NCI-H345 treated with DMSO at 0.1 percent for 48 hours (cell line): ENCODE results near the gene MRRF.

Source experiments
- DNase-seq: peaks from one replicate; lab custom pipeline; 2025; ENCODE audit not compliant: unreplicated experiment; lab: John Stamatoyannopoulos, UW

The MRRF gene

DNA sequence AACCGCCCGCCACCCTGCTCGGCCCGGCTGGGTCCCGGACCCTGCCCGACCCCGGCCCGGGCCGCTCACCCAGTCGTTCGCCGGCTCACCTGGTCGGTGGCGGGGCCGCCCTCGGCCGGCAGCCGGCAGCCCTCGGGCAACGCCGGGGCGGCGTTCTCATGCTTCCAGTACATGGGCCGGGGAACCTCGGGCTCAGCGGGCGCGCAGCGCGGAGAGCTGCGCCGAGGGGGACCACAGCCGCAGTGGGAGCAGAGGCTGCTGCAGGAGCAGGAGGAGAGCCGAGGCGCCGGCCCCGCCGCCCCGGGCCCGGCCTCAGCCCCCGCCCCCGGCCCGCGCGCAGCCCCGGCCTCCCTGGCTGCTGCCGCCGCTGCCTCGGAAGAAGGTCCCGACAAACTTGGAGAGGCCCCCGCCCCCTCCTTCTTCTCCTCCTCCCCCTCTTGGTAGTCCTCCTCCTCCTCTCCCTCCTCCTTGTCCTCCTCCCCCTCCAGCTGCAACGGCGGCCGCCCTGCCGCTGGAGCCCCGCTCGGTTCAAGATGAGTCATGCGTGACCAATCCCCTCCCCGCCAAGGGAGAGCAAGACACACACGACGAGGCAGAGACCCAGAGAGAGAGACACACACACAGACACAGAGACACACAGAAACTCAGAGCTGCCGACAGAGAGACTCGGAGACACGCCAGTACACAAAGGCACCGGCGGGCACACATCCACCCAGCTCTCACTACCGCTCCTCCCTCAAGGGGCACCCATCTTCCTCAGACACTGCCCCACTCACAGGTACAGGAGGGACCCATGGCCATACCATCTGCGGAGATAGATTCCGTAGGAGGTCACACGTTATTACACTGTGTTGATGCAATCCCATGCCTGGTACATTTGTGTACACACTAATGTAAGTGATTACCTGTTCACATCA, 35.9 kb upstream of the MRRF start, which contains the start of gene LHX6:
LHX6 (minus strand) TSS at position 390 of the 917 bp plus-strand sequence; CDS start at position 173, 217 bp downstream.
- DNase-seq: no peak

DNA sequence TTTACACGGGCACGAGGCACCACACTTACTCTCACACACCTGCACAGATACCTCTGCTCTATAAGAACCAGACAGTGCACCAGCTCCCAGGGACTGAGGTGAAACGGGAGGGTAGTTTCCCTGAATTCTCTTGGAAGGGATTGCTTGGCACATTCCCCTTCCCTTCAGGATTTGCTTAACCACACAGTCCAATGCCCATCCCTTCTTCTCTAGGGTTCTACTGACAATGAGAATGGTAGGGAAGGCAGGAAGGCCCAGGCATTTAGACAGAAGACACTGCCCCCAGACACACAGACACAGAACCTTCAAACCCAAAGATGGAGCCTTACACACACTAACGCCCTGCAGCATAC, 35.2 kb upstream of the MRRF start:
- no peak for DNase-seq

DNA sequence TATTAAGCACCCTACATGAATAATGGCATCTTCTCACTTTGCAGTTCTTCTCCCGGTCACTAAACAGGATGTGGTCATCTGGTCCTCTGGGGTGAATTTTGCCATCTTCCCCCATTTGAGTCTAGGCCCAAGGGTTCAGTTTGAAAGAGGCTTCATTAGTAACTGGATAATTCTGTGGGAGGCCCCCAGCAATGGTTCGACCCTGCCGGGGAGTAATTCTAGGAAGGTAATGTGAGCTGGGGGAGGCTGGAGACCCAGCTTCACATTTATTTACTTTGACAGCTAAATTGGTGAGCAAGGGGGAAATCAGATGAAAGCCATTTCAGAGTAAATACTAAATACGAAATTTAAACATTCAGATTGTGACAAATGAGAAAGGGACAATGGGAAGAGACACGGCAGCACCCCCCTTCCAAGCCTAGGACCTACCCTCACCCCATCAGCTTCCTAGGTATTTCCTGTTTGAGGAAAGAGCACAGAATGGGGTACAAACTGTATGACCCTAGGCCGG, 31.8 kb upstream of the MRRF start:
- no peak for DNase-seq

DNA sequence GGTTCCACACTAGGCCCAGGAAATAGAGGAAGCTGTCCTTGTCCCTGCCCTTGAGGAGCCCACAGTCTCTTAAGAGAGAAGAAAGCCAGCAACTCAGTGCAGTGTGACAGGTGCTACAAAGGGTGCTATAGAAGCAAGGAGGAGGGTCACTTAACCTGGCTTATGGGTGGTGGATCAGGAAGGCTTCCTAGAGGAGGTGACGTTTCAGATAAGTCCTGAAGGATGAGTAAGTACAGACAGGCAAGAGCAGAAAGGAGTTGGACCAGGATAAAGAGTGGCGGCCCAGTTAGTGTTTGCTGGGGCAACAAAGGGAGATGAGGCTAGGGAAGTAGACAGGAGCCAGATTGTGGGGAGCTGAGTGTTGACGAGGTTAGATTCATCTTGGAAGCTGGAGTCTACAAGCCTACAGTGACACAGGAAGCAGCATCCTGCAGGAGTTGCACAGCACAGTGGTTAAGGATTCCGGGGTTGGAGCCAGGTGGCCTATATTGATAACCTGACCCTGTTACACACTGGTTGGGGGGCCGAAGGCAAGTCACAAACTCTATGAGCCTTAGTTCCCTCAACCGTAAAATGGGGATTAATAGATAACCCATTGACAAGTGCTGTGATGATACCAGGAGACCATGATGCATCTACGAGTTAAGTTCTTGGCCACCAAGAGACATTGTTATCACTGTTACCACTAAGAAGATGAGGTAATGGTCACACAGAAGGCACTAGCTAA, 30.5 kb upstream of the MRRF start:
- no peak for DNase-seq

DNA sequence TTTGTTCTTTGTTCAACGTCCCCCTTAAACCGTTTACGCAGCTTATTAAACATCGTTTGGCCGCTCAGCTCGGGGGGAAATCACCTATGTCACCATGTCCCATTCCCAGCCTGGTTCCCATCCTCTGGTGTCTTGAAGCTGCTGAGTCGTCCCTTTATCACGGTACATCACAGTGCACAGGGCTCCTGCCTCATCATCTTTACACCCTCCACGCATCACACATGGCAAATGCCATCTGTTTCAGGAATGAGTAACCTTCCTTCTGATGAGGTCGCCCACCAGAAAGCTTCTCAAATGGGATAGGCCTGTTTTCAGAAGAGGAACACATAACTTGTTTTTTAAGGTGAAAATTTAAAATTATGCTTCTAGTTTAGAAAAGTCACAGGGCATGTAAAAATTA, 28.0 kb upstream of the MRRF start:
- no peak for DNase-seq

DNA sequence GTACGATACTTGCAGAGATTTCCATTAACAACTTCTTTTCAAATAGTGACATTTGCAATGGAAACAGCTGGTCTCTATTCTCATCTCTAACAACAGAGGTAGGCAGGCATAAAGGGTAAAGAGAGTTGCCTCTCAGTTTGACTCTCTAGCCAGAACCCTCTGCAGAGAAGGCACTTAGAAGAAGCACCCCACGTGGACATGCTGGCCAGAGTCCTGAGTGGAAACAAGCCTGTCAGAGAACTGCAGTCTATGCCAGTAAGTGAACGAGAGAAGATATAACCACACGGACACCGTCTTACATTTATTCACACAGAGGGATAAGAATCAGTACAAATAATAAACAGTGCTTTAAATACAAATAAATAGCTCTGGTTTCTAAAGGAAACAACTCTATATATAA, 25.0 kb upstream of the MRRF start:
- DNase-seq: no peak

DNA sequence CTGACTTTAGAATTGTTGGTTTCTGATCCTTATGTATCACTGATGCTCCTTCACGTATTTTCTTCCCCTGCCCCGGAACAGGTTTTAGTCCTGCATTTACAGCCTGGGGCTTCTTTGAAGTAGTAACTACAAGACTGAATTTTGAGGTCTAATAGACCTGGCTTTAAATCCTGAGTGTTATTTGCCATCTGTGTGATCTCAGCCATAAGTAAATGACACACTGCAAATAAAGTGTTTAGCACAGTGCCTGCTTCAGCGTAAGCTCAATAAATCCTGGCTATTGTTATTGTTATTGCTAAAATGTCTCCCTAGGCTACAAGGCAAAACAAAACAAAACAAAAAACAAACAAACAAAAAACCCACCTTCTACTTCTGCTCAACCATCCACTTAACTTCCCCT, 20.3 kb upstream of the MRRF start:
- no peak for DNase-seq

DNA sequence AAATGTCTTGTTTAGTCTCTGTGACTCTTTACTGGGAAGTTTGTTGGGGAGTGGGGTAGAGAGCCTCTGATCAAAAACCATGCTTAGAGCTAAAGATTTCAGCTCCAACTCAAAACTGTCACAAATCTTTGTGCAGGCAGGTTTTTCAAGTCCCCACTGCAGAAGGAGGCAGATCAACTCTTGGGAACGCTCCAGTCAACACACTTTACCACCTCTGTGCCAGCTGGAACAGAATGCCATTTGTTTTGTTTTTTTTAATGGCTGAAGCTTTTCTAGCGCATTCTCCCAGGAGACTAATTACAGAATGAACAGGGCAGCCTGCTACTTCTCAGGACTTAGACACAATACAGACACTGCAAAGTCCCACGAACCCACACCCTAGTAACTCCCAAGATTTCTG, 18.0 kb upstream of the MRRF start:
- DNase-seq: no peak

DNA sequence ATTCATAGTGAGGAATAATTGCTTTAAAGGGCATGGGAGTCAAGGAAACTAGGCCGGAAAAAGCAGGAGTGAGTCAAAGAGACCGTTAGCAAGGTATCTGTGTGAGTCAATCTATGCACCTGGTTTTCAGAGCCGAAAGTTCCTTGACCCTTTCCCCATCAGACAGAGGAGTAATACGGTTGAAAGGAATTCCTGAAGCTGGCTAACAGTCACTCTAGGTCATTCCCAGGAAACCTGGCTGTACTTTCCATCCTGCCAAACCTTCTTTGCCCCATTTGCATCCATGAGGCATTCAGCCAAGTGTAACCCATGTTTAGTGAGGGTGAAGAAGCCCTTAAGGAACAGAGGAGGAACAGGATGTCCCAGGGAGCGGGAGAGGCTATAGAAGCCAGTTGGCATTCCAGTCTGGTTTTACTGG, 16.2 kb upstream of the MRRF start:
- no peak for DNase-seq

DNA sequence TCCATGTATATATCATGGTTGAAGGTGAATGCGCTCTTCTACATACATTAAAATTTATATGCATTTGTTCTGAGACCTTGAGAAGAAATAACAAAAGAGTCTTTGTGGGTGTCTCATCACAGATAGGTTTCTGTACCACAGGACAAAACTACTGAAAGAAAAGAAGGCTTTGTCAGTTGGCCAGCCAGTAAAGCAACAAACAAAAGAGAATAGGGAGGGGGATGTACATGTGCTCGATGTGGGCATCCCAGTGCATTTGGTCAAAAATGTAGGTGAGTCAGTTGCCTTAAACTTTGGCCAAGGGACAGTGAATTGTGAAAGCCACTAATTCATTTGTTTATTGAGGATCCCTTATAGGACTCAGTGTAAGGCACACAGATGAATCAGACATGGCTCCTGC, 13.3 kb upstream of the MRRF start:
- DNase-seq: no peak

DNA sequence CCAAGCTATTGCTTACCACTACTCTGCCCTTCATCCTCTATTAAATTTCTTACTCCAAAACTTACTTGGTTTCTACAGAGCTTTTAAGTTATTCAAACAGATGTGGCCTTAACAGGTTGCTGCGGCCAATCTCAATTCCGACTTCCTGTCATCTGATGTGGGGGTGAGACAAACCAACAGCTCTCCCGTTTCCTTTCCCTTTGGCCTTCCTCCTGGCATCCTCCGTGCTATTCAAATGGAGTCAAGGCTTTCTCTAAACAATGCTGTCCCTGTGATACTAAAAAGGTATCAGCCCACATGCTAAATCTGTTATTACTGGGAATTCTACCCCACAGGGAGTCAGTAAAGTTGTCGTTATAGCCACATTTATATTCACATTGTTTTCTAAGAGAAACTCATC, 11.9 kb upstream of the MRRF start:
- no peak for DNase-seq

DNA sequence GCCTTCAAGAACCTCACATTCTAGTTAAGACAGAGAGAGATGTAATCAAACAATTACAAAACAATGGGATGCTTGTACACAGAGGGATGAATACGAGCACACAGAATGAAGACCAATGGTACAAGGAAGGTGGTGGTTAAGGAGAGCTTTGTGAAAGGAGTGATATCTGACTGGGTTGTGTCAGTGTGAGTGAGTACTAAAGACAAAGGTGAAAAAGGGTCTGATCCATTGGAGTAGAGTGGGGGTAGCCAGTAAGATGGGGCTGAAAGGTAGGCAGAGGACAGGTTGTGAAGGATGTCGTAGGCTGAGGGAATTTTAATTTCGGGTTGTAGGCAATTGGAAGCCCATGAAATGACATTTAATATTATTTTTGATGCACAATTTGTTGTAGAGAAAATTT, 9.9 kb upstream of the MRRF start:
- DNase-seq: no peak

DNA sequence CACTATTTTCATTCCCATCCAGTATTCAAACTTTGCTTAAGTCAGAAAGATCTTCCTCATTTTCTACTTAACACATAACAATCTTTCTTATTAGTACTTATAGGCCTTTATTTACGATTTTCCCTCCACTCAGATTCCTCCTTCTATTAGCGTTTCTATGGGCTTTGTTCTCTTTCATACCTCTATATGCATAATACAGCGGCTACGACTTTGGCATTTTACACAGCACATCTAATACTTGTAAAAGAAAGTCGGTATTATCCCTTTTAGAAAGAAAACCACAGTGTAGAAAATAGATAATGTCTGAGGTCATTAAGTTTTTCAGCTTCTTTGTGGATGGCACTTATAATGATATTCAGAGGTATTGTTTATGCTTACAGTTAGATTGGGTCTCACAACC, 8.5 kb upstream of the MRRF start:
- DNase-seq: no peak

DNA sequence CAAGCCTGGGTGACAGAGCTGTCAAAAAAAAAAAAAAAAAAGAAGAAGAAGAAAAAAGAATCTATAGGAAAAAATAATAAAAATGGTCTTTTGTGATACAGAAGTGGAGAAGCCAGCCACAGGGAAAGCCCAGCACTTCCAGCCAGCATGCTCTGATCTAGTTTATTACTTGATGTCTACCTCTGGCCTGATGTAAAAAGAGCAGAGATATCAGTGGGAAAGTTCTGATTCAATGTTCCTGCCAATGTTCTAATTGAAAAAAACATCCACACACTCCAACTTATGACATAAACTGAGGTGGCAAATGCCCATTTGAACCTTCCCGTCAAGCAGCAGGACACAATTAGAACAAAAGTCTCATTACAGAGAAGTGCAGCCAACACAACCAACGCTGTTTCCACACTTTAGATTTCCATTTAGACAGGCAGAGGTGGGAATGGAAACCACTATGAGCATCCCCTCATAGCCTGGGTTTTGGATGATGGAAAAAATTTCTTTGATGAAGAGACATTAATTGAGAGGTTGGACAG, 5.7 kb upstream of the MRRF start:
- DNase-seq: no peak

DNA sequence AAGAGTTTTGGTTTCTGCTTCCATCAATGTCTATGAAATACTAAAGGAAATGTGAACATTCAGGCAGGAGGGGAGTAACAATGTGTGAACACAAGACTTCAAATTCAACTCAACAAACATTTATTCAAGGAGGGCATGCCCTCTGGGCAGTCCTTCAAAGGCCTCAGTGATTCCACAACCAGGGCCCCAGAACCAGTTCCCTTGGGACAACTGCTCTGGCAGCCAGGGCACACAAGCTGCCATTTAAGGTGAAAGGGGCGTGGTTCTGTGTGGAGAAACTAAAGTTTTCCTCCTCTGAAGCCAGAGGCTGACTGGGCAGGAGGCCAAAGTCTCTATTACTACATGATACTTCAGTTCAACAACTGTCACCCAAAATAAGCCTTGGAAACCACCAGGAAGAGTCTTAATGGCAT, 3.2 kb upstream of the MRRF start:
- DNase-seq: peak; percentile 3

DNA sequence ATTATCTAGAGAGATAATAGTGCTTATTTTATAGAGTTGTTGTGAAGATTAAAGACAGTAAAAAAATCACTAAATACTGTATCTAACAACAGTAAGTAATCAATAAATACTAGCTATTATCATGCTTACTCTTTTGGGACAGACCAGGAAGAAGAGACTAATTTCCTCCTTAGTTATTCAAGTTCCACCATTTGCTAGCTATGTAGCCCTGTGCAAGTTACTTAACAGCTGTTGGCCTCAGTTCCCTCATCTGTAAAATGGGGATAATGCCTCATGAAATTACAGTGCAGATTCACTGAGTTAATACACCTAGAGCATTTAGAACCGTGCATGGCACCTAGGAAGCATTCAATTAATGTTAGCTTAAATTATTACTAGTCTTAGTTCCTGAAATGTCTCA, 2.6 kb upstream of the MRRF start:
- no peak for DNase-seq

DNA sequence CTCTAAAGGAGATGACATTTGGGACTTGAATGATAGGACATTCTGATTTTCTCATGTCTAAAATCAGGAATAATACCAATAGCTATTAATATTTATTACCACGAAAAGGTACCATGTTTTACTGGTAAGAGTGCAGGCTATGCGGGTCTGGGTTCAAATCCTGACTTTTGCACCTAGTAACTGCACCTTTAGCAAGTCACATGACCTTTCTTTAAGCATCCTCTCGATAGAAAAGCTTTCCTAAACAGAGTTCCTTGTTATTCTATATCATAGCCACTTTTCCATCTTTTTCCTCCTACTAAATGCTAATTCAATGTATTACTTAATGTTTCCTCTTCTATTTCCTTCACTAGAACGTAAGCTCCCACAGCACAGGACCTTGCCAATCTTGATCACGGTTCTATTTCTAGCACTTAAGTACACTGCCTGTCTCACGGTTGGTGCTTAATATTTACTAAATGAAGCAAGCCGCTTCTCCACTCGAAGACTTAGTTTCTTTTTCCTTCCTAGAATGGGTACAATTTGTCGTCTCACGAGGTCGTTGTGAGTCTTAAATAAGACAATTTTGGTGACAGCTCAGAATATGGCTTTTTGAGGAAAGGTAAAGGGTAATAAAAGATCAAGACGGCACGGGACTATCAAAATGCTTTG, 858 bp upstream of the MRRF start:
- no peak for DNase-seq

DNA sequence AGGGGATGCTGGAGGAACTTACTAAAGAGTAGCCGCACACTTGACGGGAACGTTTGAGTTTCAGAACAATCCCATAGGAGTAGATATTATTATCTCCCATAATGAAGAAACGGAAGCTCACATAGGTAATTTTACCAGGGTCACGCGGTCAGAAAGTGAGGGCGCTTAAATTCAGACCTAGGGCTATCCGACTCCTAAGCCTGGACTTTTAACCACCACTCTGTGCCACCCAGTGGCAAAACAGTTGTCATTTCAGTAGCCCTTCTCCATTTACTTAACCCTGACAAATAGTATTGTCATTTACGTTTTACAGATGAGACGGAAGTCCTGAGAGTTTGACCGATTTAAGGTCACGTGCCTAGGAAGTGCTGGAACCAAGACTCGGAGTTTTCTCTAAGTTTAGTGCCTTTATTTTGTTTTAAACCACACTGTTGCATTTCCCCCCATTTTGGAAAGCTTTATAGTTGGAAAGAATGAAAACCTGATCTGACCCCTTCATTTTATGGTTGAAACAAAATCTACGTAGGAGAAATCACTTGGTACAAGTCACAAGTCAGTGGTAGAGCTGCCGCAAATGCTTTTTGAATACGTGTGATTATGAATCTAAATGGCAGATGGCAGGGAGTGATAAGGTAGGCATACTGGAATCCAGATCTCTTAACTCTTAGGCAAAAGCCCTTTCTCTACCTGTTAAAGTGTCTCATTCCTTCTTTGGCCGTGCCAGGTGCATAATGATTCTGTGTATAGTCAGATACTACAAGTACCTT, 650 bp downstream of the MRRF start:
- DNase-seq: no peak

DNA sequence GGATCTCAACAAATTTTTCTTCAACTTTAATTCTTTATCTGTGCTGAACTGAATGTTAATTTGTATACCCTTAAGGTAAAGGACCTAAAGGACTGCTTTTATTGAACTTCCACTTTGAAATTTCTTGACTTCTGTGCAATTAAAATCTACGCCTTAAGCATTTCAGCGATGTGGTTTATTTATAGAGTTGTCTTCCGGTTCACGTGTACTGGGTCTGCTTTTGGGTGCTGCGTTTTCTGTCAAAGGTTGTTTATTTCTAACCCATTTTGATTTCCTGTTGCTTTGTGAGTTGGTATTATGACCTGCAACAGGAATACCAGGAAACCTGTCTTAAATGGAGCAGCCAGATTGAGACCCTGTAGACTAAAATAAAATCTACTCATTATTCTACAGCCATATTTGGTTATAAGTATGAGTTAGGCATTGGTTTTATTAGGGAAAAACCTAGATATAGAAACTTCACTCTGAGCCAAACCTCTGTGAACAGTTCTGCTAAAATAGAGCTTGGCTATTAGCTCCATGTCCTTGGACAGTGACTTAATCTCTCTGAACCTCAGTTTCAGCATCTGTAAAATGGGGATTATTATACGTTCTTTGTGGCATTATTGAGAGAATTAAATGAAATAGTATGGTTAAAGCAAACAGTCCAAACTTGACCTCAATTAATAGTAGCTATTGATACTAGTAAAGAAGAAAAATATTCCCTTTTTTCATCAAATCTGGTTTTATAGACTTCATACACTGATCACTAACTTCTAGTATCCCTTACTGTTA, 3.5 kb downstream of the MRRF start:
- DNase-seq: no peak

DNA sequence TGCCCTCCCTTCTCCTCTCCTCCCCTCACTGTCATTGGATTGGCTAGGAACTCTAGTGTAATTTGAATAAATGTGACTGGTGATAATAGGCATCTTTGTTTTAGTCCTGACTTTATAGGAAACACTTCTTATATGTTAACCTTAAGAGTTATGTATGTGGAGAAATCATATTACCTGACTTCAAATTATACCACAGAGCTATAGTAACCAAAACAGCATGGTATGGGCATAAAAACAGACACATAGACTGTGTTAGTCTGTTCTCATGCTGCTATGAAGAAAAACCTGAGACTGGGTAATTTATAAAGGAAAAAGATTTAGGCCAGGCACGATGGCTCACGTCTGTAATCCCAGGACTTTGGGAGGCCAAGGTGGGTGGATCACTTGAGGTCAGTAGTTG, 9.4 kb downstream of the MRRF start:
- no peak for DNase-seq
